Spleen (tissue), 7 donors: Measurements from ENCODE around the gene HPS4.

Source experiments
- CTCF ChIP-seq, 11 experiments: fragments of 200-600 bp in 7 of 11; fragments of 450-650 bp in 4 of 11; sonication (generic) in 4 of 11; IDR thresholded peaks in 8 of 11; conservative IDR thresholded peaks in 3 of 11; 1 replicate in 7 of 11; 2 replicates in 4 of 11; pipeline versions ENCODE4 v1.4.0 to v1.8.0; 2016 to 2021; ENCODE audit warnings: antibody characterized with exemption in 11 of 11, inconsistent platforms in 4 of 11, mild to moderate bottlenecking in 1 of 11
- POLR2AphosphoS5 ChIP-seq, 3 donors: sonication (generic); formaldehyde crosslinking; IDR thresholded peaks; one replicate each; pipeline ENCODE4 v1.5.1; 2017; ENCODE audit warnings: antibody characterized with exemption in 3 of 3
- donor health status: DM: no; HTN: no; CAD: no; lungs with moderate emphysema.
- donor health status: DM: no; HTN: no; CAD: no.
- donor health status: DM: no; HTN: no; CAD: no.

GRCh38 chr22:26508148-26508547 lies 24.6 kb upstream of the HPS4 start:
- TF ChIP-seq CTCF (IDR thresholded peaks at IDR 0.05 in 8 of 11, conservative IDR thresholded peaks at IDR 0.05 in 3 of 11) (no peak), POLR2AphosphoS5 (IDR thresholded peaks at IDR 0.05) (no peak)
